Measurements from ENCODE around the gene SPN.
"Not testable (repeated sequence)": the region's sequence is repeated elsewhere in the genome, so short reads cannot be mapped to it uniquely, and the experiment has no call there.

The SPN gene

GRCh38 chr16:29662000-29662728 is 883 bp upstream of the SPN start:
- DNase-seq (ENCODE audit: low read depth), result no peak
- no peak overlapping the region for H3K4me3 ChIP-seq (replicated peaks; ENCODE audit: low read depth, low read length)
- TF ChIP-seq CTCF (IDR thresholded peaks at IDR 0.05; ENCODE audit: low read length, missing control alignments), result no peak

- no peak overlapping the region for H3K4me3 ChIP-seq (replicated peaks; ENCODE audit: low read depth, low read length)
- no peak for TF ChIP-seq CTCF (IDR thresholded peaks at IDR 0.05; ENCODE audit: low read length, missing control alignments)
- DNase-seq (ENCODE audit: low read depth), result no peak
Measured at GRCh38 chr16:29662729-29663015, 375 bp upstream of the SPN start.

GRCh38 chr16:29663807-29664090 is 702 bp downstream of the SPN start:
- DNase-seq (ENCODE audit: low read depth), result no peak
- no peak overlapping the region for H3K4me3 ChIP-seq (replicated peaks; ENCODE audit: low read depth, low read length)
- TF ChIP-seq CTCF (IDR thresholded peaks at IDR 0.05; ENCODE audit: low read length, missing control alignments), result no peak

GRCh38 chr16:29664091-29664921 is 1.3 kb downstream of the SPN start:
- no peak for DNase-seq (ENCODE audit: low read depth)
- no peak overlapping the region for H3K4me3 ChIP-seq (replicated peaks; ENCODE audit: low read depth, low read length)
- no peak for TF ChIP-seq CTCF (IDR thresholded peaks at IDR 0.05; ENCODE audit: low read length, missing control alignments)

DNA sequence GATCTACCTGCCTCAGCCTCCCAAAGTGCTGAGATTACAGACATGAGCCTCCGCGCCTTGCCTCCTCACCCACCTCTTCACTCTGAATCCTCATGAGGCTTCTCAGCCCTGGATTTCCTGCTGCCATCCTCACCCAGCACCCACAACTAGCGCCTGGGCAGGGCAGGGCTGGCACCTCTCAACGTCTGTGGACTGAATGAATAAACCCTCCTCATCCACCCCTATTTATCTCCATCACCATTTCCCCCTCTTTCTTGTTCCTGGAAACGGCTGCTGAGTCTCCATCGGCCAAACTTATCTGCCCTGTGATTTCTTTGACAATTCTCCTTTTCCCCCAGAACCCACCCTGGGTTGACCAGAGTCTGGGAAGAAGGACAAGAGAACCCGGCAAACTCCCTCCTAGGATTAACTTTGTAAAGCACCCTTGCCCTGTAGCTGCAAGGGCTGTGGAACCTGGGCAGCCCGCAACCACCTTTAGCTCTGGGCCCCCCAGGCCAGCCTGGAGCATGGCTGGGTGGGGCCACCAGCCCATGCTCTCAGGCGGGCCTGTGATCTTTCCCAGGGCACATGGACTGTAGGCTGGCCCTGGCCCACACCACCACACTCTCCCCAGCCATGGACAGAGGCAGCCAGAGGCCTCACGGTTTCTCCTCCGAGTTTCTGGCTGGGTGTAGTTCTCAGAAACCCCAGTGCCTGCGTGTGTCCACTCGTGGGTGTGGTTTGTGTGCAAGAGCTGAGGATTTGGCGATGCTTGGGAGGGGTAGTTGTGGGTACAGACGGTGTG is 2.4 kb downstream of the SPN start:
- DNase-seq (ENCODE audit: low read depth), result no peak
- no peak overlapping the region for H3K4me3 ChIP-seq (replicated peaks; ENCODE audit: low read depth, low read length)
- no peak for TF ChIP-seq CTCF (IDR thresholded peaks at IDR 0.05; ENCODE audit: low read length, missing control alignments)

GRCh38 chr16:29667322-29667610 is 4.2 kb downstream of the SPN start:
- not testable (repeated sequence) for H3K4me3 ChIP-seq (replicated peaks; ENCODE audit: low read depth, low read length); DNase-seq (ENCODE audit: low read depth)

DNA sequence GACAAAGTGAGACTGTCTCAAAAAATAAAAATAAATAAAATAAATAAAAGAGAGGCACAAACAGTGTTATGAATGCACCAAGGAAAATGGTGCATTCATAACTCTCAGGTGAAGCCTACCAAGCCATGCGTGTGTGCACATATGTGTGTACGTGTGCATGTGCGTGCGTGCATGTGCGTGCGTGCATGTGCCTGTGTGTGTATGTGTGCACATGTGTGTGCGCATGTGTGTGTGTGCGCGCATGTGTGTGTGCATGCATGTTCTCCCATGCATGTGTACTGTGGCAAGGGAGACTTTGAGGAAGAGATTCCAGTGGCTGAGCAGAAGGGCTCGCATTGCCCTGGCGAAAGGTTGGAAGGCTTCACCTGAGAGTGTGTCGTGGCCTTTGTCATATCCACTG is 4.7 kb downstream of the SPN start:
- no peak for TF ChIP-seq CTCF (IDR thresholded peaks at IDR 0.05; ENCODE audit: low read length, missing control alignments)
- DNase-seq (ENCODE audit: low read depth), result no peak
- no peak overlapping the region for H3K4me3 ChIP-seq (replicated peaks; ENCODE audit: low read depth, low read length)
